T-helper 2 cell treated with Interferon-gamma antibody and Interleukin-4, amounts not matched to agents 5 μg/mL and 100 μg/mL, for 36 hours (primary cell): ENCODE data around the gene NOTCH1.

Experiments used
- DNase-seq: peaks from one replicate; pipeline ENCODE4 v3.0.0; 2021; ENCODE audit warnings: low spot score
- H3K27ac Mint-ChIP-seq: one replicate; pipeline ENCODE4 v1.8.0; 2021; ENCODE audit warnings: mild to moderate bottlenecking, mixed read lengths
- H3K27me3 Mint-ChIP-seq: one replicate; pipeline ENCODE4 v1.8.0; 2021; ENCODE audit warnings: low read depth, mixed read lengths
- H3K36me3 Mint-ChIP-seq: one replicate; pipeline ENCODE4 v1.8.0; 2021; ENCODE audit warnings: low read depth, mixed read lengths
- H3K4me1 Mint-ChIP-seq: one replicate; pipeline ENCODE4 v1.8.0; 2021; ENCODE audit warnings: low read depth, mixed read lengths
- H3K4me3 Mint-ChIP-seq: one replicate; pipeline ENCODE4 v1.8.0; 2022; ENCODE audit warnings: mild to moderate bottlenecking, moderate library complexity, mixed read lengths
- H3K9me3 Mint-ChIP-seq: one replicate; pipeline ENCODE4 v1.8.0; 2021; ENCODE audit warnings: mixed read lengths

NOTCH1 gene

DNA sequence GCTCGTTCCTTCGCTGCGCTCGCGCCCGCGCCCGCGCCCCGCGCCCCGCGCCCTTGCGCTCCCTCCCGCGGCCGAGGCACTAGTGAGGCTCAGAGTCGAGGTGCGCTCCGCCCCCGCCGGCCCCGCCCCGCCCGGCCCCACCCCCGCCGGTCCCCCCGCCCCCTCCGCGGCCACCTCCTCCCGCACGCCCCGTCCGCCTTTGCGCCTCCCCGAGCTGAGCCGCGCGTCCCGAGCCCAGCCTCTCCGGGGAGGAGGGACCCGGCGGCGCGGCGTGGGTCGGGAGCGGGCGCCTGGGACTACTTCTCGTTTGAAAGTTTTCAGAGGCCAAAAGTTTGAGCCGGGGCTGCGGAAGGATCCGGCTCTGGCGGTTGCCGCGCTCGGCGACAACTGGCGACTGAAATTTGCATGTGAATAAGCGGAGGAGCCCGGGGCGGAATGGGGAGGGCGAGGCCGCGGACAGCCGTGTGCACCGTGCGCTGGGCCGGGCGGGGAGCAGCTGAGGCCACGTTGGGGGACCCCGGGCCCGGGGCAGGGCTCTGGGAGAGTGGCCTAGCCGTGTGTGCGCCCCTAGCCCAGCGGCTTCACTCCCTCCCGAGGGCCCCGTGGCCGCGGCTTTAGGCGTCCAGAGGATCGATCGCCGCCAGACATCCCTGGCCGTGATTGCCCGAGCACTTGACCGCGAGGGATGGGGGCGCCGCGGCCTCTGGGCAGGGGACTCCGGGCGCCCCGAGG, at the start of gene NOTCH1:
Gene NOTCH1, minus strand, starts transcription at position 84 of the 732 bp plus-strand sequence. CDS start 262 bp downstream, outside the sequence.
- peak; percentile 92 for DNase-seq
- Mint-ChIP-seq H3K27me3 (no peaks in the 10 kb centered on the region), H3K4me3 (peak within 1 kb of the TSS; percentile 89), H3K9me3 (no peaks in the 10 kb centered on the region), H3K36me3 (peaks cover 13% of the 10 kb centered on the region), H3K27ac (peak within 1 kb of the TSS; percentile 89), H3K4me1 (peaks cover 10% of the 10 kb centered on the region)

GRCh38 chr9:136594492-136594891, 48.6 kb upstream of the NOTCH1 start:
- Mint-ChIP-seq H3K4me1 (no peaks in the 10 kb centered on the region), H3K4me3 (no peak overlapping the region), H3K9me3 (no peaks in the 10 kb centered on the region), H3K27me3 (no peaks in the 10 kb centered on the region), H3K36me3 (no peaks in the 10 kb centered on the region), H3K27ac (no peak overlapping the region)
- DNase-seq: no peak

GRCh38 chr9:136593581-136593980, 47.7 kb upstream of the NOTCH1 start:
- no peaks in the 10 kb centered on the region for H3K9me3 Mint-ChIP-seq
- no peaks in the 10 kb centered on the region for H3K27me3 Mint-ChIP-seq
- DNase-seq: no peak
- H3K36me3 Mint-ChIP-seq: no peaks in the 10 kb centered on the region
- H3K4me1 Mint-ChIP-seq: peaks cover 6% of the 10 kb centered on the region
- no peak overlapping the region for H3K4me3 Mint-ChIP-seq
- no peak overlapping the region for H3K27ac Mint-ChIP-seq

DNA sequence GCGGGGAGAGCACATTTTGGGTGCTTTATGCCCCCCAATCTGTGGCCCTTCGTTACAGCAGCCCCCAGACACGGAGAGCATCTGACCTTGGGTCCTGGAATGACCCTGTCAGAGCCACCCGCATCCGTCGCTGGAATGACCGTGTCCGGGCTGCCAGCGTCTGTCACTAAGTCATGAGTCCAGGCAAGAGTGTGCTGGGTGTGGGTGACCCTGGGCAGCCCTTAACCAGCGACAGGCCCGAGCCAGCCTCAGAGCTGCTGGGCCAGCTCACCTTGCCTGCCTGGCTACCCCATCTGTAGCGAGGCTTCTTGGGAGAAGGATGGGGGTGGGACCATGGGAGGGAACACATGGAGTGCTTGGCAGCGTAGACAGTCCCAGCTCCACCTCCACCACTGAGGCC, 46.8 kb upstream of the NOTCH1 start:
- Mint-ChIP-seq H3K36me3 (no peaks in the 10 kb centered on the region), H3K9me3 (no peaks in the 10 kb centered on the region), H3K4me1 (peaks cover 9% of the 10 kb centered on the region), H3K27me3 (no peaks in the 10 kb centered on the region), H3K27ac (no peak overlapping the region), H3K4me3 (no peak overlapping the region)
- no peak for DNase-seq

- no peaks in the 10 kb centered on the region for H3K27me3 Mint-ChIP-seq
- H3K9me3 Mint-ChIP-seq: no peaks in the 10 kb centered on the region
- no peaks in the 10 kb centered on the region for H3K36me3 Mint-ChIP-seq
- H3K4me1 Mint-ChIP-seq: peaks cover 9% of the 10 kb centered on the region
- H3K4me3 Mint-ChIP-seq: no peak overlapping the region
- no peak for DNase-seq
- H3K27ac Mint-ChIP-seq: no peak overlapping the region
These were observed 45.2 kb upstream of the NOTCH1 start for GRCh38 chr9:136590821-136591752.

DNA sequence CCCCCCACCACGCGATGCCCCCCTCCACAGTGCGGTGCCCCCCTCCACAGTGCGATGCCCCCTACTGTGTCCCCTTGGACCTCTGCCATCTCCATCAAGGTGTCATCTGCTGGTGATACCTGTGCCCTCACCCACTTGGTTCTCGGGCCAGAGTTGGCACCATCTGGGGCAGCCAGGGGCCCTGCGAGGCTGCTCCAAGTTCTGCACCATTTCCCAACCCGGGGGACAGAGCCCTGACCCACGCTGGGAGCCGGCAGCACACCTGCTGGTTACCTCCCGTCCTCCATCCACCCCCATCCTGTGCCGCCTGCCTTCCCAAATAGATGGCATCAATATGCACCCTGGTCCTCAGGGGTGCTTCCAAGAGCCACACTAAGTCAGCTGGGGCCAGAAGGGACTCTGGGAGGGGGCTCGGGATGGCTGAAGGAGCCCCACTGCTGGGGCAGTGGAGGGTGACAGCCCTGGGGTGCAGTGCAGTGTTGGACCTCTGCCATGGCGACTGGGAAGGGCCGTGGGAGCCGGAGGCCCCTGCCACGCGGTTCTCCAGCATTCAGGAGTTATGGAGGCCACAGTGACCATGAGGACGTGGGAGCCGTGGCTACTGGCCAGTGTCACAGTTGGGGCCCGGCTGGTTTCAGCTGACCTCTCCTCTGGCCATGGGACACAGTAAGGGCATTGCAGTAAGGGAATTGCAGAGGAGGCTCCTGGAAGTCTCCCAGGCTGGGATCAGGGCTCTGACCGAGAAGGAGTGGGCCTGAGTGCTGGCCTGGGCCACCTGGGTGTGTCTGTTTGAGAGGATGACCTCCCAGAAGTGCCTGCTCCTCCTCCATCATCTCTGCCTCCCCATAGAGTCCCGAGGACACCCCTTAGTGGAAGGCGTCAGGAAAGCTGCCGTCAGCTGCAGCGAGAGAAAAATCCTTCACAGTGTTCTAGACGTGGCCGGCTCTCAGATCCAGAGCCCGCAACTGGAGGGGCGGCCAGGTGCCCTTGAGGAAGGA, 44.2 kb upstream of the NOTCH1 start:
- peaks cover 9% of the 10 kb centered on the region for H3K4me1 Mint-ChIP-seq
- H3K9me3 Mint-ChIP-seq: no peaks in the 10 kb centered on the region
- H3K36me3 Mint-ChIP-seq: no peaks in the 10 kb centered on the region
- no peak overlapping the region for H3K4me3 Mint-ChIP-seq
- no peak for DNase-seq
- no peak overlapping the region for H3K27ac Mint-ChIP-seq
- H3K27me3 Mint-ChIP-seq: no peaks in the 10 kb centered on the region

DNA sequence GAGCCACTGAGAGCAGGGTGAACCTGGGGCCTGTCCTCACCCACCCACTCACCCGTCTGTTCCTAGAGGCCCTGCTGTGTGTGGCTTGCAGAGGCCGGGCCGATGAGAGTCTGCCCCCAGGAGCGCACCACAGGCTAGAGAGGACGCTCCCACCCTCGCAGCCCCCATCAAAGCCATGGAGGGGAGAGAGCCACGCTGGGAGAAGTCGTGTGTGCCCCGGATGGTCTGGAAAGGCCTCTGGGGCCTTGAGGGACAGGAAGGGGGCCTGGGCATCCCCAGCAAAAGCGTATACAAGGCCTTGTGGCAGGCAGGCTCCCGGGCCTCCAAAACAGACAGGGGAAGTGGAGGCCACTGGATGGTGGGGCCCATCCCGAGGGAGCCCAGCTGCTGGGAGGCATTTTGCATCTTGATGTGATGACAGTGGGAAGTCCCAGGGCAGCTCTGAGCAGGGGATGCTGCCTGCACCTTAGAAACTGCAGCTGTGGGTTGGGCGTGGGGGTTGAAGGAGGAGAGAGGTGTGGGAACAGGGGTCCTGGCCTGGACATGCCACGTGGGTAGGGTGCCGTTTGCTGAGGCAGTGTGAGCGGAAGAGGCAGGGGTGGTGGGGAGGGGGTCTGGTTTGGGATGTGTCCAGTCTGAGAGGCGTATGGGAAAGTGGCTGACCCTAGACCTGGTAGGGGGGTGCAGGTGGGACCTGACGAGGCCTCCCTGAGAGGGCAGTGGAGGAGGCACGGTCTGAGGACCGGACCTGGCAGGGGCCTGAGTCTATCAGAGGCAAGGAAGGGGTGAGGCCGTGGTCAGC, 43.0 kb upstream of the NOTCH1 start:
- H3K4me3 Mint-ChIP-seq: no peak overlapping the region
- no peaks in the 10 kb centered on the region for H3K36me3 Mint-ChIP-seq
- no peaks in the 10 kb centered on the region for H3K9me3 Mint-ChIP-seq
- H3K27ac Mint-ChIP-seq: no peak overlapping the region
- DNase-seq: no peak
- no peaks in the 10 kb centered on the region for H3K27me3 Mint-ChIP-seq
- H3K4me1 Mint-ChIP-seq: peaks cover 9% of the 10 kb centered on the region

- no peaks in the 10 kb centered on the region for H3K36me3 Mint-ChIP-seq
- H3K27me3 Mint-ChIP-seq: no peaks in the 10 kb centered on the region
- no peak for DNase-seq
- no peak overlapping the region for H3K4me3 Mint-ChIP-seq
- no peaks in the 10 kb centered on the region for H3K9me3 Mint-ChIP-seq
- no peak overlapping the region for H3K27ac Mint-ChIP-seq
- H3K4me1 Mint-ChIP-seq: peaks cover 9% of the 10 kb centered on the region
These were observed 42.3 kb upstream of the NOTCH1 start for GRCh38 chr9:136587944-136588662.

DNA sequence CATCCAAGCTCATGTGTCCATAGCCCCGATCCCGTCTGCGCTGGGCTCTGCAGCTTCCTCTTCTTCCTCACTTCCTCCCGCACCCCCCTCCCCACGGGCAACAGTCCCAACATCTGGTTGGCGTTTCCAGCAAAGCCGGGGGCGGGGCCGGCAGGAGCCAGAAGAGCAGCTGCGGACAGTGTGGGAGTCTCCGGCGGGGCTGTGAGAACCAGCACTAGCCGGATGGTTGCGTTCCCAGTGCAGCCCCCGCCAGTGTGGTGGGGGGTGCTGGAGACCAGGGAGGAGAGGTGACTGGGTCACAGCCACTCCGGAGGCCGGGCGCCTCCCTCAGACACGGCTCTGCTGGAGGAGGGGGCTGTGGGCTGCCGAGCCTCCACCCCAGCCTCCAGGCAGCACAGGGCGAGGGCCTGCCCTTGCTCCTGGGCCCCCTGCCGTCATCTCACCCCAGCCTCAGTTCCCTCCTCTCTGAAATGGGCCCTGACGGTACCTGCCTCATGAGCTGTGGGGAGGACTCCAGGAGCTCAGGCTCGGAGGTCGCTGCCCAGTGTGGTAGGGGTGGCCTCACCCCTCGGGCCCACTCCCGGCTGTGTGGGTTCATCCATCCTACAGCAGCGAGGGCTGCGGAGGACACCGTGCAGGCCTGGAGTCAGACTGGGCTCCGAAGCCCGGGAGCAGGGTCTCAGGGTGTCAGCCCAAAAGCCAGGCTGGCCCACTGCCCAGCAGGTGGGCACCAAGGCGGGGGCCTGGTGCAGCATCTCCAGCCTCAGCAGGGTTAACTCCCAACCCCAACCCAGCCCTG, 41.5 kb upstream of the NOTCH1 start:
- Mint-ChIP-seq H3K27me3 (no peaks in the 10 kb centered on the region), H3K4me1 (peaks cover 9% of the 10 kb centered on the region), H3K27ac (no peak overlapping the region), H3K4me3 (no peak overlapping the region), H3K36me3 (no peaks in the 10 kb centered on the region), H3K9me3 (no peaks in the 10 kb centered on the region)
- no peak for DNase-seq

DNA sequence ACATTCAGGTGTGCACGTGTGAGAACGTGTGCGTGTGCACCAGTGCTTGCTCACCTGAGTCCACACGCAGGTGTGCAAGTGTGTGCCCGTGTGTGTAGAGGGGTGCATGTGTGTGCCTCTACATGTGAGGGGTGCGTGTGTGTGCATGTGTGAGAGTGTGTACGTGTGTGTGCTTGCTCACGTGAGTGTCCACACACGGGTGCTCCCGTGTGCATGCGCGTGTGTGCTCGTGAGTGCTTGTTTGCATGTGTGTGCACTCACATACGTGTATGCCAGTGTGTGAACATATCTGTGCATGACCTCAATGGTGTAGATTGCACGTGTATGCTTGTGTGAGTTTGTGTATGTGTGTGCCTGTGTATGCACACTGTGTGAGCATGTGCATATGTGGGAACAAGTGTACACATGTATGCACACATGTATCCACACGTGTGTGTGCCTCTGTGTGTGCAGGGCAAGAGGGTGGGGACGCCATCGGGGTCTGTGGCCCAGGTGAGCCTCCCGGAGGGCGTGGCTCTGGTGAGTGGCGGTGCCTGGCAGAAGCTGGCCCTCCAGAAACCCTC, 40.6 kb upstream of the NOTCH1 start:
- H3K9me3 Mint-ChIP-seq: no peaks in the 10 kb centered on the region
- DNase-seq: no peak
- no peaks in the 10 kb centered on the region for H3K27me3 Mint-ChIP-seq
- no peaks in the 10 kb centered on the region for H3K36me3 Mint-ChIP-seq
- no peak overlapping the region for H3K4me3 Mint-ChIP-seq
- H3K4me1 Mint-ChIP-seq: peaks cover 9% of the 10 kb centered on the region
- H3K27ac Mint-ChIP-seq: no peak overlapping the region

DNA sequence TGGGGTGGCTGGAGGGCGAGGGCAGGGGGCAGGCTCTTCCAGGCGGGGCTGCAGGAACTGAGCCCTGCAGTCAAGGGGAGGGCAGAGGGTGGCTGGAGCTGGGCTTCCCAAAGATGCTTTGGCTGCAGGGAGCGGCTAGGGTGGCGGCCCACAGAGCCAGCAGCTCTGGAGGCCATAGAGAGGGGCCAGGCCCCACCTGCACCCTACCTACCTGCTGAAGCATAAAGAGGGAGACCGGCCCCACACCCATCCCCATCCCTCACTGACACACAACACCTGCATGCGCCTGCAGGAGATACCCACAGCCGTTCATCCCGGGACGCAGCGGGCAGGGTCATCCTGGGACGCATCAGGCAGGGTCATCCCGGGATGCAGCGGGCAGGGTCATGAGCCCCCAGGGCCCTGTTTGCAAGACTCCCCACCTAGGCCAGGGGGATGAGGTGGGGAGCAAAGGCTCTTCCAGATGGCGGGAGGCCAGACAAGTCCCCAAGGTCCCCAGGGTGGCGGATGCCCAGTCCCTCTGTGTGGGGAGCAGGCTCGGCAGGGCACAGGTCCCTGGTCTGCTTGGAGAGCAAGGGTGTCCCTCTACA, 39.8 kb upstream of the NOTCH1 start:
- Mint-ChIP-seq H3K9me3 (no peaks in the 10 kb centered on the region), H3K27me3 (no peaks in the 10 kb centered on the region), H3K4me3 (no peak overlapping the region), H3K4me1 (peaks cover 9% of the 10 kb centered on the region), H3K36me3 (no peaks in the 10 kb centered on the region), H3K27ac (no peak overlapping the region)
- no peak for DNase-seq
